Measurements from ENCODE around the gene C7orf25.

Gene C7orf25

DNA sequence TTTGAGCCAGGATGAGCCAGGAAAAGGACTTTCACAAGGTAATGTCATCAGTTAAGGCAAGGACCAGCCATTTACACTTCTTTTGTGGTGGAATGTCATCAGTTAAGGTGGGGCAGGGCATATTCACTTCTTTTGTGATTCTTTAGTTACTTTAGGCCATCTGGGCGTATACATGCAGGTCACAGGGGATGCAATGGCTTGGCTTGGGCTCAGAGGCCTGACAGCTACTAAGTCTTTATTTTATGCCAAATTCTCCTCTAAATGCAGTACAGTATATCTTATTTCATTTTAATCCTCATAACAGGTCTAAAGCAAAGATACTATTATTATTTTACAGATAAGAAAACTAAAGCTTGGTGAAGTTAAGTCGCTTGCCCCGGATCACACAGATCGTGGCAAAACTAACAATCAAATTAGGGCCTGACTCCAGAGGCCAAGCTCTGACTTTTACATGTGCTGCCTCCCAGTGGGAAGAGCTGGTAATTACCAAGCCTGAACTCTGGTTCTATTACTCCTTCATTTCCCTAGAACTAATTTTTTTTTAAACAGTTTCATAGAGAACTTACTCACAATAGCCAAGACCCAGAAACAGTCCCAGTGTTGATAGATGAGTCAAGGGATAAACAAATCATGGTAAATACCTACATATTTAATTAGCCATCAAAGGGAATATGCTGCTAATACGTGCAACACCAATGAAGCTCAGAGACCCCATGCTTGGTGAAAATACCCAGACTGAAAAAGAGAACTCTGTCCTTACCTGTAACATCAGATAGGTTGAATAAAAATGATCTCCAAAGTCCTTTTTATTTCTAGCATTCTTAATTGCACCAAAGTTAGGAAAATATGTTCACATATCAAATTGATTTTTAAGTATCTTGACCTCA is 35.4 kb downstream of the C7orf25 start:
- DNase-seq: no peak

- DNase-seq: no peak
Measured at GRCh38 chr7:42869131-42870020, 42.5 kb downstream of the C7orf25 start.

GRCh38 chr7:42868480-42868879 is 43.4 kb downstream of the C7orf25 start:
- no peak for DNase-seq
